GM21381 (cell line): ENCODE measurements around the gene MICA.
A peak's percentile ranks its signal among the peaks of the same experiment; 100 is the strongest.
"Not testable (repeated sequence)": the region's sequence is repeated elsewhere in the genome, so short reads cannot be mapped to it uniquely, and the experiment has no call there.

Experiments used
- ATAC-seq: cut with Tn5 transposase; IDR thresholded peaks from one replicate; pipeline ENCODE4 v1.9.1; 2021; ENCODE audit warnings: mild to moderate bottlenecking, moderate library complexity; ENCODE audit not compliant: unreplicated experiment

MICA gene

GRCh38 chr6:31452859-31453258 is 49.5 kb downstream of the MICA start:
- no peak for ATAC-seq

- ATAC-seq: no peak
Measured at GRCh38 chr6:31453259-31453658, 49.9 kb downstream of the MICA start.

- ATAC-seq: not testable (repeated sequence)
Measured at GRCh38 chr6:31459864-31460263, 56.5 kb downstream of the MICA start.

- no peak for ATAC-seq
Measured at GRCh38 chr6:31460361-31461025, 57.1 kb downstream of the MICA start.

- no peak for ATAC-seq
Measured at GRCh38 chr6:31462026-31462963, 58.9 kb downstream of the MICA start.

GRCh38 chr6:31462964-31463870 is 59.8 kb downstream of the MICA start:
- ATAC-seq: peak; percentile 85

GRCh38 chr6:31464252-31465184 is 61.1 kb downstream of the MICA start:
- ATAC-seq: no peak
